Activated CD4-positive, alpha-beta T cell treated with anti-CD3 and anti-CD28 coated beads, Interleukin-2, amount 50 U/mL, for 24 hours (primary cell): ENCODE results near the gene HSD17B8.

Experiments used
- DNase-seq, 2 donors: peaks; one replicate each; pipeline ENCODE4 v3.0.0-alpha.2; 2020; ENCODE audit warnings: low read depth in 1 of 2, low spot score in 1 of 2

Gene HSD17B8

GRCh38 chr6:33171016-33171879, 33.2 kb upstream of the HSD17B8 start:
- no peak for DNase-seq

GRCh38 chr6:33171880-33172687, 32.4 kb upstream of the HSD17B8 start:
- DNase-seq: no peak

DNA sequence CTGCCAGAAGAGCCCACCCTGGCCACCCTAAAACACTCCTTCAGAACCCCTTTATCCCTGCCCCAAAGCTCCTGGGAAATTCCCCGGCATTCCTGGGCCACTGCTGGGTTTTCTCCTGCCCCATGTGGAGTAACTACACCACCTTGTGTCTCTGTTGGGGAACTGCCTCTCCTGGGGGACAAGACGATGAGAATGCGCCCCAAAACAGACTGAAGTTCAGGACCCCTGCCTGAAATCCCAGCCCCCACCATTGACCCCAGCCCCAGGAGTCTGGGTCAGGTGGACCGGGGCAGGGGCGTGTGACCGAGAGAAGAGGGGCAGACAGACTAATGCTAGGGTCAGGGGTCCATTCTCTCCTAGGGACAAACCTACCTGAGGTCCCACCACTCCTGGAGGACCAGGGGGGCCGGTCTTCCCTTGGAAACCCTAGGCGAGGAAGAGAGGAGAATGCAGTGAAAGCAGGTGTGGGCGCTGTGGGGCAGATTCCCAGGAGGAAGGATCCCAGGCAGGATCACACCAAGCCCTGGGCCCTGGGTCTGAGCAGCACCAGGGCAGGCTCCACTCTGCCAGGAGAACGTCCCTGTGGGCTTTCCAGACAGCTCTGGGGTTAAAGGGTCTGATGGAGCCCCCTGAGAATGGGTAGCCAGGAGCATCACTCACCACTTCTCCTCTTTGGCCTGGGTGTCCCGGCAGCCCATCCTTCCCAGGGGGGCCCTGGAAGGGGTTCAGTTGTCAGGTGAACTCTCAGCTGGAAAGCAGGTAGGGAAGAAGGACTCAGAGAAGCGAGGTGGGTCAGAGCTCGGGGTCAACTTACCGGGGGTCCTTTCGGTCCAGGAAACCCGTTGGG, 31.5 kb upstream of the HSD17B8 start:
- DNase-seq: no peak

DNA sequence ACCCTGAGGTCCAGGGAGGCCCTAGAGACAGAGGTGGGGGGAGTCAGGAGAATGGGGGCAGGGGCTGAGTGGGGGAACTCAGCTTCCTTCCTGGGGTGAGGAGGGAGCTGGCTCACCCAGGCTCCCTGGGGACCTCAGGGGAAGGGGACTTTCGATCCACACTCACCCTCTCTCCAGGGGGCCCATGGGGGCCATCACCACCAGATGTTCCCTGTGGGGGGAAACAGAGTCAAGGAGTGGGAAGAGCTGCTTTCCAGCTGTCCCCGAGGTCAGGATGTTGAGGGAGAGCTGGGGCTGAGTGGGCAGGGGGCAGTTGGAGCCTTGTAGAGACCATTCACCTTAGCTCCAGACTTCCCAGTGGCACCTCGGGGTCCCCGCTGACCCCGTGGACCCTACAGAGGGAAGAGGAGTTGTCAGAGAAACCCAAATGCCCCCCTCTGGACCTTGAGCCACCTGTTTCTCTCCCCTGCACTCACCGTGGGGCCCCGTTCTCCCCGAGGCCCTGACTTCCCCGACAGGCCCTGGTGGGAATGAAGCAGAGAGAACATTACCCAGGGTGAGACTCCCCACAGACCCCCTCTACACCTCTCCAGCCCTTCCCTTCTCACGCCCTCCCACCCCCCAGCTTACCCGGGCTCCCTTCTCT, 30.8 kb upstream of the HSD17B8 start:
- DNase-seq: no peak

GRCh38 chr6:33174784-33175183, 29.7 kb upstream of the HSD17B8 start:
- DNase-seq: no peak

GRCh38 chr6:33175436-33176069, 28.9 kb upstream of the HSD17B8 start:
- no peak for DNase-seq

DNA sequence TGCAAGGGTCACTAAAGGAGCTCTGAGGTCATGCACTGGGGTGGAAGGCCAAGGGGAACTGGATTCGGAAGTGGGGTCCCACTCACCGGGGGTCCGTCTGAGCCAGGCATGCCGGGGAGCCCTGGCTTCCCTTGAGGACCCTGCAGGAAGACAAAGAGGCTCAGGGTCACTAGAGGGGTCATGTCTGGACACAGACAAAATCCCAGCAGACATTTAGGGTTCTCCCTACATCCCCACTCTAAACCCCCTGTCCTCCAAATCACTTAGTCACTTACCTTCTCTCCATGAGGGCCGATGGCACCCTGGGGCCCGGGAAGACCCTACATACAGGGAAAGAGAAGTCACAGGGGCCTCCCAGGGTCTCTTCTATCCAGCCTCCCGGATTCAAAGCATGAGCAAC, 27.5 kb upstream of the HSD17B8 start:
- DNase-seq: no peak

DNA sequence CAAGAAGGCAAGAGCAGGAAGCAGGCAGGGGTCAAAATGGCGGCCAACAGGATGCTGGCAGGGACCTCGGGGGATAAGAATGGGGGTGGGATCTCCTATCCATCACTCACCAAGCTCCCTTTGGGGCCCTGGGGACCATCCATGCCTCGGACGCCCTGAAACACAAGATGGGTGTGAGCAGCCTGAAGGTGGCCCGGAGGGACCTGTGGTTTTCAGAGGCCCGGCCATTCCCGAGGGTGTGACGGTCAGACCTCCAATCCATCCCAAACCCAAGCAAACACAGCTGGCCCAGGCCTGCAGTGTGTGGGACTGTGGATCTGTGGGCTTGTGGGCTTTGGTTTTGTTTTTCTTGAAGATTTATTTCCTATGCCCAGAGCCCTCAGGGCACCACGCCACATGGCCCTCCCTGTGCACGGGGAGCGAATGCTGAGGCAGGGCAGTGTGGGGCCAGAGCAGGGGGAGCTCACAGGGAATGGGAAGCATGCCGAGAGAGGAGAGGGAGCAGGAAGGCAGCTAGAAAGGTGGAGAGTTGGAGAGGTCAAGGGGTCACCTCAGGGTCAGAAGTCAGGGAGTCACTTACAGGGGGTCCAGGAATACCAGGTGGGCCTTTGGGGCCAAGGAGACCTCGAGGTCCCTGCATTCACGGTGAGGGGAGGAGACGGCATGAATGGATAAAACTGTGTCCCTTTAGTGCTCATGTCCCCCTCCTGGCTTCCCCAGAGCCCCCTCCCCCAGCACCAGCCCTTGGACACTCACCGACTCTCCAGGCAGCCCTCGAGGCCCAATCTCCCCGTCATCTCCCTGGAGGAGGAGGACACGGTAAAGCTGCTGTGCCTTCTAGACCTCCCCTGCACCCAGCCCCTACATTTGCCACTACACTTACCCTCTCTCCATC, 26.7 kb upstream of the HSD17B8 start:
- DNase-seq: no peak

- DNase-seq: no peak
Observed at GRCh38 chr6:33178755-33179475, 25.5 kb upstream of the HSD17B8 start.

GRCh38 chr6:33181141-33181540, 23.3 kb upstream of the HSD17B8 start:
- DNase-seq: no peak

DNA sequence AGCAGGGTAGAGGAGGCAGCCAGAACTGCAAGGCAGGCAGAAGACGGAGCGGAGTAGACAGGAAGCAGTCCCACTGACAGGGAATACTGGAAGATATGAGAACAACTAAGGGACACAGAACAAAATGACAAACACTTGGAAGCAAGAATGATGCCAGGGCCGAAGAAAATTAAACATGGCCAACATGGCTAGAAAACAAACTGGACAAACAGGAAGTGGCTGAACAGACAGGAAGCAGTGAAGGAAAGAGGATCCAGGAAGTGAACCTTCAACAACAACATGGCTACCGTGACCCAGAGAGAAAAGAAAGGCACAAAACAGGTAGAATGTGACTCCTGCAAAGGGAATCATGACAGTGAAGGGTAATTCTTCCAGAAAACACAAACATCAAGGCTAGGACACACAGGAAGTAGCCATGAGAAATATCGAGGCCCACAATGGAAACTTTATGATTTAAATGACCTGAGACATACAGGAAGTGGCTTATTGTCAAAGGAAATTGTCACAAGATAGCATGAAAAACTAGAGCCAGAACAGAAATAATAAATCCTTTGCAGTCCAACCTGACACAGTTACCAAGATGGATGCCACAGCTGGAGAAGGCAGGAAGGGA, 21.3 kb upstream of the HSD17B8 start:
- no peak for DNase-seq

DNA sequence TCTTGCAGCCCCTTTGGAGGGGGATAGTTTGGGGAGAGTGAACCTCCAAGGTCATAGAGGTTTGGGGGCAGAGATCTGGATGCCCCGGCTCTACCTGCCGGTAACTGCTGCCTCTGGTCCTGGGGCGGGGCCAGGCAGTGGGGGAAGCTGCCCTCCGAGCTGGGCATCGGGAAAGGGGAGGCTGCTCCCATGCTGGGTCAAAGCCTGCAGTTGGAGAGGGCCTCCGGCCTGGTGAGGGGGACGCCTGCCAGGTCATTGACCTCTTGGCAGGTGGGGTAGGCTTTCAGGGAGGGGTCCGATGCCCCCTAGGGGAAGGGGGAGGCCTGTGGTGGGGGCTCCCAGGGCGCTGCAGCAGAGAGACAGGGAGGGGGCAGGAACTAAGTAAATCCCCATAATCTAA, 19.3 kb upstream of the HSD17B8 start:
- DNase-seq: no peak

DNA sequence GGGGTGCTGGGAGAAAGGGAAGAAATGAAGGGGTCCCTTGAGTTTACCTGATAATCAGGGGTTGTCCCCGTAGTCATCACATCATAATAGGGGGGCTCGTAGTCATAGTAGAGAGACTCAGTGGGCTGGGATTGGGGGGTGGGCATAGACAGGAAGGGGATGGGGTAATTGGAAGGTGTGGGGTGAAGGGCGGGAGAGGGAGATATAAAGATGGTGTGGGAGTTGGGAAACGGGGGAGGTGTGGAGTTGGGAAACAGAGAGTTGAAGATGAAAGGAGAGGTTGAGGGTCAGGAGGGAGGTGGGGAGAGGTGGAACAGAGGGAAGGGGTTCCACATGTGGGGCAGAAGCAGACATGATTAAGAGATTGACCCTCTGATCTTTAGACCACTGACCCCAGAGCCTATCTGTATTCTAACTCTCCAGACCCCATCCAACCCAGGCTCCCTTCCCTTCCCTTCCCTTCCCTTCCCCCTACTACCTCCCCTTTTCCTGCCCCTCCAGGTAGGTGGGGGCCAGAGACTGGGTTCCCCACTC, 18.7 kb upstream of the HSD17B8 start:
- no peak for DNase-seq

DNA sequence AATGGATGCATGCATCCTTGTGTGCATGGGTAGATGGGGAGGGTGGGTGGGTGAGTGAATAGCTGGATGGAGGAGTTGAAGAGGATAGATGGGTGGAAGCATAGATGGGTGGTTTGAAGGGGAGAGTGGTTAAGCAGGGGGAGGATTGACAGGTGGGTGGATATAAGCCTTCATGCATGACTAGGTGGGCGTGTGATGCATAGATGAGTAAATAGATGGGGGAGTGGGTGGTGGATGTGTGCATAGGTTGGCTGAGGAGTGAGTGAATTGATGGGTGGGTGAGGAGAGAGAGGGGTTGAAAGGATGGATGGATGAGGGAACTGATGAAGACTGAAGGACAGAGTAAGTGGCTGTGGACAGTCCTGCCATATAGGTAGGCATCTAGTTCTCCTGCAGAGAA, 16.6 kb upstream of the HSD17B8 start:
- no peak for DNase-seq

- DNase-seq: no peak
Observed at GRCh38 chr6:33189164-33189563, 15.3 kb upstream of the HSD17B8 start.

GRCh38 chr6:33189625-33190448, 14.6 kb upstream of the HSD17B8 start:
- no peak for DNase-seq

GRCh38 chr6:33190504-33191107, 13.8 kb upstream of the HSD17B8 start:
- no peak for DNase-seq
